Adrenal gland (tissue), 5 donors: Measurements from ENCODE around the gene DPP6.

Source experiments
- CTCF ChIP-seq, 6 experiments: fragments of 450-650 bp in 4 of 6; fragments of 200-600 bp in 2 of 6; sonication (generic) in 1 of 6; IDR thresholded peaks; 1 replicate in 5 of 6; 2 replicates in 1 of 6; pipeline versions ENCODE4 v1.5.1 to v1.8.0; 2016 to 2021; ENCODE audit warnings: antibody characterized with exemption in 6 of 6, mild to moderate bottlenecking in 2 of 6, moderate library complexity in 1 of 6
- POLR2A ChIP-seq, 2 donors: fragments of 450-650 bp; IDR thresholded peaks; one replicate each; pipeline ENCODE4 v1.6.1; 2017; ENCODE audit warnings: antibody characterized with exemption in 2 of 2, mild to moderate bottlenecking in 2 of 2, moderate library complexity in 1 of 2
- donor health status: DM: no; HTN: no; CAD: no.

GRCh38 chr7:154482863-154483262 lies 430.7 kb downstream of the DPP6 start:
- TF ChIP-seq CTCF (IDR thresholded peaks at IDR 0.05) (no peak), POLR2A (IDR thresholded peaks at IDR 0.05) (no peak)
